NCI-H345 (cell line): ENCODE data around the gene PPFIA4.
A peak's percentile ranks its signal among the peaks of the same experiment; 100 is the strongest.

Experiments
- DNase-seq: peaks from one replicate; lab custom pipeline; 2025; lab: John Stamatoyannopoulos, UW

The PPFIA4 gene

GRCh38 chr1:203126866-203127665 lies 100.8 kb downstream of the PPFIA4 start:
- DNase-seq, result no peak

DNA sequence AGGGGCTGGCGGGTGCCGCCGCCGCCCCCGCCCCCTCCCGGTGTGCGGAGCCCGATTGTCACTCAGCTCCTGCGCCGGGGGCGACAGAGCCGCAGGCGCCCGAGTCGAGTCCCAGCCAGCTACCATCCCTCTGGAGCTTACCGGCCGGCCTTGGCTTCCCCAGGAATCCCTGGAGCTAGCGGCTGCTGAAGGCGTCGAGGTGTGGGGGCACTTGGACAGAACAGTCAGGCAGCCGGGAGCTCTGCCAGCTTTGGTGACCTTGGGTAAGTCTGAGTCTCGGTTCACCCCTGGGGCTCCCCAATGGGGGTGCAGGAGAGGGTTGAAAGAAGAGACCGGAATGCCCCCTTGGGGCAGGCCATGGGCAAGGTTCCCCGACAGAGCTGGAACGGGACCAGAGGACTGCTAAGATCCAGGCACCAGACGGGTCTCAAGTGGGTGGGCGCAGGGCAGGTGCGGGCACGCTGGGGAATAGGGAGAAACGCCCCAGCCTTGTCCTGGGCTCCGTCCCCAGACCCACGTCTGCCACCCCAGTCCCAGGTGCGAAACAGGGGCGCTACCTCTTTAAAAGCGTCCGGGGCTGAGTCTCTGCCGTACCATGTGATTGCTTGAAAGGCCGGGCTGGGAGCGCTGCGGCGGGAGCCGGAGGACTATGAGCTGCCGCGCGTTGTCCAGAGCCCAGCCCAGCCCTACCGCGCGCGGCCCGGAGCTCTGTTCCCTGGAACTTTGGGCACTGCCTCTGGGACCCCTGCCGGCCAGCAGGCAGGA lies 101.6 kb downstream of the PPFIA4 start, which contains the start of gene ADORA1:
ADORA1 (plus strand) TSS at position 61 of the 765 bp plus-strand sequence. CDS start 1,116 bp downstream, outside the sequence.
- DNase-seq, result peak; percentile 25

GRCh38 chr1:203128431-203128715 lies 102.1 kb downstream of the PPFIA4 start:
- DNase-seq, result no peak
